Activated CD8-positive, alpha-beta T cell treated with anti-CD3 and anti-CD28 coated beads, Interleukin-2, amount 10 ng/mL, durations not matched to agents 7 days and 5 days (primary cell): ENCODE data around the gene FSTL4. TPM values are rescaled to one million over a fixed set of nuclear protein-coding genes. Genes with fewer than 3 reads are reported as not detected.
"Not testable (repeated sequence)": the region's sequence is repeated elsewhere in the genome, so short reads cannot be mapped to it uniquely, and the experiment has no call there.

Experiments
- ATAC-seq: fragments of 150-1000 bp; cut with Tn5 transposase; one replicate; pipeline ENCODE4 v1.10.0; 2021; ENCODE audit warnings: moderate library complexity
- CTCF ChIA-PET: fragments of 350-600 bp; sonication (Branson Sonifier 250); formaldehyde crosslinking; loops from one replicate; lab custom pipeline; 2021; ENCODE audit warnings: antibody characterized with exemption; lab: Charles Lee
- POLR2A ChIA-PET: fragments of 350-600 bp; sonication (Branson Sonifier 250); formaldehyde crosslinking; loops from one replicate; lab custom pipeline; 2021; ENCODE audit warnings: antibody characterized with exemption; lab: Charles Lee
- DNase-seq: peaks from one replicate; pipeline ENCODE4 v3.0.0-alpha.2; 2020
- H3K27ac Mint-ChIP-seq: one replicate; pipeline ENCODE4 v1.8.0; 2021; ENCODE audit warnings: mild to moderate bottlenecking, mixed read lengths
- H3K27me3 Mint-ChIP-seq: one replicate; pipeline ENCODE4 v1.8.0; 2021; ENCODE audit warnings: low read depth, mixed read lengths
- H3K36me3 Mint-ChIP-seq: one replicate; pipeline ENCODE4 v1.8.0; 2021; ENCODE audit warnings: low read depth, mixed read lengths
- H3K4me1 Mint-ChIP-seq: one replicate; pipeline ENCODE4 v1.8.0; 2021; ENCODE audit warnings: low read depth, mixed read lengths
- H3K4me3 Mint-ChIP-seq: one replicate; pipeline ENCODE4 v1.8.0; 2021; ENCODE audit warnings: mild to moderate bottlenecking, mixed read lengths
- H3K9me3 Mint-ChIP-seq: one replicate; pipeline ENCODE4 v1.8.0; 2022; ENCODE audit warnings: mixed read lengths; ENCODE audit not compliant: insufficient read depth
- total RNA-seq, 2 experiments: library from RNA; stranded (reverse); gene quantifications; one replicate each; pipeline ENCODE4 v1.2.3, GENCODE V29; 2021

Gene FSTL4
- total RNA-seq, 2 experiments from 2014 or later, result not detected

GRCh38 chr5:133445204-133445603 is 167.1 kb downstream of the FSTL4 start:
- H3K4me3 Mint-ChIP-seq, ATAC-seq, H3K36me3 Mint-ChIP-seq, POLR2A ChIA-PET, H3K27me3 Mint-ChIP-seq, H3K27ac Mint-ChIP-seq, H3K9me3 Mint-ChIP-seq, DNase-seq, H3K4me1 Mint-ChIP-seq: not testable (repeated sequence)
- CTCF ChIA-PET, result interaction anchor here (2.2 kb wide), 1 partner anchor 22 kb away, joined by 5 read pairs; no protein-coding TSS in a partner anchor

- no peaks in the 10 kb centered on the region for H3K36me3 Mint-ChIP-seq
- no peaks in the 10 kb centered on the region for H3K27me3 Mint-ChIP-seq
- H3K27ac Mint-ChIP-seq, result no peak overlapping the region
- H3K4me3 Mint-ChIP-seq, result no peak overlapping the region
- ATAC-seq, result no peak
- ChIA-PET POLR2A (no interaction called here), CTCF (interaction anchor here (2.2 kb wide), 1 partner anchor 22 kb away, joined by 5 read pairs; no protein-coding TSS in a partner anchor)
- H3K9me3 Mint-ChIP-seq, result no peaks in the 10 kb centered on the region
- no peaks in the 10 kb centered on the region for H3K4me1 Mint-ChIP-seq
- DNase-seq, result no peak
Measured at GRCh38 chr5:133444711-133445110, 167.6 kb downstream of the FSTL4 start.

- H3K4me3 Mint-ChIP-seq, result no peak overlapping the region
- H3K4me1 Mint-ChIP-seq, result no peaks in the 10 kb centered on the region
- peaks cover 13% of the 10 kb centered on the region for H3K27me3 Mint-ChIP-seq
- H3K36me3 Mint-ChIP-seq, result no peaks in the 10 kb centered on the region
- H3K9me3 Mint-ChIP-seq, result no peaks in the 10 kb centered on the region
- CTCF ChIA-PET, result no interaction called here
- DNase-seq (no peak), ATAC-seq (no peak)
- POLR2A ChIA-PET, result no interaction called here
- no peak overlapping the region for H3K27ac Mint-ChIP-seq
Measured at GRCh38 chr5:133441166-133441815, 171.1 kb downstream of the FSTL4 start.

- POLR2A ChIA-PET, result no interaction called here
- H3K27ac Mint-ChIP-seq, result no peak overlapping the region
- ATAC-seq (no peak), DNase-seq (no peak)
- CTCF ChIA-PET, result no interaction called here
- H3K4me3 Mint-ChIP-seq, result no peak overlapping the region
- H3K27me3 Mint-ChIP-seq, result peaks cover 15% of the 10 kb centered on the region
- no peaks in the 10 kb centered on the region for H3K4me1 Mint-ChIP-seq
- H3K9me3 Mint-ChIP-seq, result no peaks in the 10 kb centered on the region
- H3K36me3 Mint-ChIP-seq, result no peaks in the 10 kb centered on the region
Measured at GRCh38 chr5:133440467-133441115, 171.8 kb downstream of the FSTL4 start.

GRCh38 chr5:133439859-133440258 is 172.5 kb downstream of the FSTL4 start:
- ATAC-seq, result no peak
- Mint-ChIP-seq H3K4me3 (no peak overlapping the region), H3K9me3 (no peaks in the 10 kb centered on the region), H3K27ac (no peak overlapping the region), H3K27me3 (peaks cover 19% of the 10 kb centered on the region), H3K4me1 (no peaks in the 10 kb centered on the region), H3K36me3 (no peaks in the 10 kb centered on the region)
- ChIA-PET CTCF (interaction anchor here (1.0 kb wide), 2 partner anchors 15 to 16 kb away, joined by 3 to 4 read pairs; no protein-coding TSS in a partner anchor), POLR2A (no interaction called here)
- no peak for DNase-seq

- Mint-ChIP-seq H3K27me3 (peaks cover 25% of the 10 kb centered on the region), H3K4me3 (no peak overlapping the region), H3K9me3 (no peaks in the 10 kb centered on the region), H3K27ac (no peak overlapping the region), H3K4me1 (no peaks in the 10 kb centered on the region), H3K36me3 (no peaks in the 10 kb centered on the region)
- ATAC-seq (no peak), DNase-seq (no peak)
- ChIA-PET POLR2A (no interaction called here), CTCF (no interaction called here)
Measured at GRCh38 chr5:133438487-133438886, 173.9 kb downstream of the FSTL4 start.

GRCh38 chr5:133434336-133434735 is 178.0 kb downstream of the FSTL4 start:
- H3K9me3 Mint-ChIP-seq, result no peaks in the 10 kb centered on the region
- no peak for DNase-seq
- CTCF ChIA-PET, result interaction anchor here (4.7 kb wide), 1 partner anchor 11 kb away, joined by 32 read pairs; no protein-coding TSS in a partner anchor
- peaks cover 45% of the 10 kb centered on the region for H3K27me3 Mint-ChIP-seq
- no peak overlapping the region for H3K4me3 Mint-ChIP-seq
- no peaks in the 10 kb centered on the region for H3K36me3 Mint-ChIP-seq
- H3K4me1 Mint-ChIP-seq, result no peaks in the 10 kb centered on the region
- ATAC-seq, result no peak
- no peak overlapping the region for H3K27ac Mint-ChIP-seq
- POLR2A ChIA-PET, result interaction anchor here (0.6 kb wide), 1 partner anchor 13 kb away, joined by 3 read pairs; no protein-coding TSS in a partner anchor

GRCh38 chr5:133433641-133434040 is 178.7 kb downstream of the FSTL4 start:
- Mint-ChIP-seq H3K9me3 (no peaks in the 10 kb centered on the region), H3K36me3 (no peaks in the 10 kb centered on the region), H3K4me3 (no peak overlapping the region), H3K27ac (no peak overlapping the region), H3K27me3 (peaks cover 44% of the 10 kb centered on the region), H3K4me1 (no peaks in the 10 kb centered on the region)
- CTCF ChIA-PET, result interaction anchor here (4.7 kb wide), 1 partner anchor 10 kb away, joined by 32 read pairs; no protein-coding TSS in a partner anchor
- ATAC-seq (no peak), DNase-seq (no peak)
- POLR2A ChIA-PET, result interaction anchor here (0.6 kb wide), 1 partner anchor 13 kb away, joined by 3 read pairs; no protein-coding TSS in a partner anchor

- H3K27ac Mint-ChIP-seq, result no peak overlapping the region
- ATAC-seq (no peak), DNase-seq (no peak)
- ChIA-PET POLR2A (no interaction called here), CTCF (interaction anchor here (4.7 kb wide), 1 partner anchor 9 kb away, joined by 32 read pairs; no protein-coding TSS in a partner anchor)
- peaks cover 38% of the 10 kb centered on the region for H3K27me3 Mint-ChIP-seq
- H3K36me3 Mint-ChIP-seq, result no peaks in the 10 kb centered on the region
- H3K4me1 Mint-ChIP-seq, result no peaks in the 10 kb centered on the region
- no peak overlapping the region for H3K4me3 Mint-ChIP-seq
- H3K9me3 Mint-ChIP-seq, result no peaks in the 10 kb centered on the region
Measured at GRCh38 chr5:133432956-133433532, 179.3 kb downstream of the FSTL4 start.

- POLR2A ChIA-PET, result no interaction called here
- ATAC-seq, result no peak
- Mint-ChIP-seq H3K27me3 (peaks cover 32% of the 10 kb centered on the region), H3K36me3 (no peaks in the 10 kb centered on the region), H3K9me3 (no peaks in the 10 kb centered on the region), H3K4me1 (no peaks in the 10 kb centered on the region), H3K4me3 (no peak overlapping the region), H3K27ac (no peak overlapping the region)
- CTCF ChIA-PET, result no interaction called here
- DNase-seq, result no peak
Measured at GRCh38 chr5:133431326-133431865, 180.9 kb downstream of the FSTL4 start.

GRCh38 chr5:133430095-133430494 is 182.2 kb downstream of the FSTL4 start:
- Mint-ChIP-seq H3K4me1 (no peaks in the 10 kb centered on the region), H3K4me3 (no peak overlapping the region), H3K36me3 (no peaks in the 10 kb centered on the region), H3K27me3 (peaks cover 26% of the 10 kb centered on the region), H3K27ac (no peak overlapping the region), H3K9me3 (no peaks in the 10 kb centered on the region)
- CTCF ChIA-PET, result interaction anchor here (1.0 kb wide), 1 partner anchor 9 kb away, joined by 3 read pairs; no protein-coding TSS in a partner anchor
- ATAC-seq (no peak), DNase-seq (no peak)
- POLR2A ChIA-PET, result no interaction called here
